Measurements from ENCODE around the gene SLAMF8.

Gene SLAMF8

GRCh38 chr1:159791031-159791430 is 35.6 kb upstream of the SLAMF8 start:
- Histone ChIP-seq H3K4me2 (ENCODE audit: low read length) (no peak overlapping the region), H3K4me3 (ENCODE audit: low read depth, low read length) (no peak overlapping the region), H3K27ac (no peak overlapping the region), H2AFZ (no peak overlapping the region), H3K9ac (no peak overlapping the region), H3K36me3 (ENCODE audit: control insufficient read depth, insufficient read depth, low read length) (no peaks in the 10 kb centered on the region), H3K4me1 (no peaks in the 10 kb centered on the region), H3K79me2 (no peaks in the 10 kb centered on the region), H3K9me3 (ENCODE audit: control insufficient read depth, low read length) (no peaks in the 10 kb centered on the region), H3K27me3 (ENCODE audit: control insufficient read depth, insufficient read depth, low read length) (no peaks in the 10 kb centered on the region)
- TF ChIP-seq CTCF (IDR thresholded peaks at IDR 0.05), result no peak

- no peaks in the 10 kb centered on the region for H3K4me1 ChIP-seq
- no peak overlapping the region for H3K9ac ChIP-seq
- H3K79me2 ChIP-seq, result no peaks in the 10 kb centered on the region
- no peak overlapping the region for H3K4me3 ChIP-seq (ENCODE audit: low read depth, low read length)
- H3K36me3 ChIP-seq (ENCODE audit: control insufficient read depth, insufficient read depth, low read length), result no peaks in the 10 kb centered on the region
- H3K27me3 ChIP-seq (ENCODE audit: control insufficient read depth, insufficient read depth, low read length), result no peaks in the 10 kb centered on the region
- no peak for TF ChIP-seq CTCF (IDR thresholded peaks at IDR 0.05)
- H3K27ac ChIP-seq, result no peak overlapping the region
- H3K4me2 ChIP-seq (ENCODE audit: low read length), result no peak overlapping the region
- H2AFZ ChIP-seq, result no peak overlapping the region
- no peaks in the 10 kb centered on the region for H3K9me3 ChIP-seq (ENCODE audit: control insufficient read depth, low read length)
These were observed 35.2 kb upstream of the SLAMF8 start for GRCh38 chr1:159791461-159791860.

- TF ChIP-seq CTCF (IDR thresholded peaks at IDR 0.05), result no peak
- no peaks in the 10 kb centered on the region for H3K4me1 ChIP-seq
- no peaks in the 10 kb centered on the region for H3K27me3 ChIP-seq (ENCODE audit: control insufficient read depth, insufficient read depth, low read length)
- no peak overlapping the region for H3K4me2 ChIP-seq (ENCODE audit: low read length)
- H3K27ac ChIP-seq, result no peak overlapping the region
- no peaks in the 10 kb centered on the region for H3K9me3 ChIP-seq (ENCODE audit: control insufficient read depth, low read length)
- no peak overlapping the region for H2AFZ ChIP-seq
- H3K36me3 ChIP-seq (ENCODE audit: control insufficient read depth, insufficient read depth, low read length), result no peaks in the 10 kb centered on the region
- no peaks in the 10 kb centered on the region for H3K79me2 ChIP-seq
- H3K9ac ChIP-seq, result no peak overlapping the region
- no peak overlapping the region for H3K4me3 ChIP-seq (ENCODE audit: low read depth, low read length)
These were observed 31.1 kb upstream of the SLAMF8 start for GRCh38 chr1:159795534-159795933.

GRCh38 chr1:159798893-159799292 is 27.8 kb upstream of the SLAMF8 start:
- Histone ChIP-seq H3K4me3 (ENCODE audit: low read depth, low read length) (no peak overlapping the region), H3K4me2 (ENCODE audit: low read length) (no peak overlapping the region), H2AFZ (peak overlapping the region; percentile 46), H3K36me3 (ENCODE audit: control insufficient read depth, insufficient read depth, low read length) (no peaks in the 10 kb centered on the region), H3K9ac (no peak overlapping the region), H3K27me3 (ENCODE audit: control insufficient read depth, insufficient read depth, low read length) (no peaks in the 10 kb centered on the region), H3K27ac (no peak overlapping the region), H3K79me2 (no peaks in the 10 kb centered on the region), H3K4me1 (no peaks in the 10 kb centered on the region), H3K9me3 (ENCODE audit: control insufficient read depth, low read length) (no peaks in the 10 kb centered on the region)
- peak; percentile 69 for TF ChIP-seq CTCF (IDR thresholded peaks at IDR 0.05)

GRCh38 chr1:159799446-159799985 is 27.2 kb upstream of the SLAMF8 start:
- Histone ChIP-seq H3K36me3 (ENCODE audit: control insufficient read depth, insufficient read depth, low read length) (no peaks in the 10 kb centered on the region), H3K4me1 (peaks cover 4% of the 10 kb centered on the region), H2AFZ (no peak overlapping the region), H3K79me2 (no peaks in the 10 kb centered on the region), H3K27me3 (ENCODE audit: control insufficient read depth, insufficient read depth, low read length) (no peaks in the 10 kb centered on the region), H3K4me2 (ENCODE audit: low read length) (no peak overlapping the region), H3K9ac (no peak overlapping the region), H3K27ac (no peak overlapping the region), H3K9me3 (ENCODE audit: control insufficient read depth, low read length) (no peaks in the 10 kb centered on the region), H3K4me3 (ENCODE audit: low read depth, low read length) (no peak overlapping the region)
- TF ChIP-seq CTCF (IDR thresholded peaks at IDR 0.05), result no peak

Data from parathyroid adenoma (tissue), 2 donors.